ENCODE results near the gene REC8. TPM values are rescaled to one million over a fixed set of nuclear protein-coding genes. Genes with fewer than 3 reads are reported as not detected.

The REC8 gene
- total RNA-seq, 1 donor from 2014 or later = 136 TPM

- DNase-seq = peak; percentile 98
- peaks cover 8% of the 10 kb centered on the region for H3K36me3 Mint-ChIP-seq (ENCODE audit: unreplicated experiment)
Observed at GRCh38 chr14:24160850-24161804, 10.8 kb upstream of the REC8 start, which contains the start of gene IRF9. Gene IRF9, plus strand, starts transcription at chr14:24161265. Its CDS starts 880 bp downstream, at chr14:24162145.

GRCh38 chr14:24162093-24162492 lies 9.8 kb upstream of the REC8 start:
- DNase-seq = no peak
- Mint-ChIP-seq H3K36me3 (ENCODE audit: unreplicated experiment) (peaks cover 4% of the 10 kb centered on the region), H3K4me1 (ENCODE audit: low read depth, unreplicated experiment) (peaks cover 7% of the 10 kb centered on the region), H3K27ac (ENCODE audit: unreplicated experiment) (peak overlapping the region; percentile 64), H3K9me3 (ENCODE audit: unreplicated experiment) (peaks cover 2% of the 10 kb centered on the region), H3K4me3 (ENCODE audit: unreplicated experiment) (peak overlapping the region; percentile 85), H3K27me3 (ENCODE audit: unreplicated experiment) (peaks cover 2% of the 10 kb centered on the region)
- TF ChIP-seq, protein P1, sequence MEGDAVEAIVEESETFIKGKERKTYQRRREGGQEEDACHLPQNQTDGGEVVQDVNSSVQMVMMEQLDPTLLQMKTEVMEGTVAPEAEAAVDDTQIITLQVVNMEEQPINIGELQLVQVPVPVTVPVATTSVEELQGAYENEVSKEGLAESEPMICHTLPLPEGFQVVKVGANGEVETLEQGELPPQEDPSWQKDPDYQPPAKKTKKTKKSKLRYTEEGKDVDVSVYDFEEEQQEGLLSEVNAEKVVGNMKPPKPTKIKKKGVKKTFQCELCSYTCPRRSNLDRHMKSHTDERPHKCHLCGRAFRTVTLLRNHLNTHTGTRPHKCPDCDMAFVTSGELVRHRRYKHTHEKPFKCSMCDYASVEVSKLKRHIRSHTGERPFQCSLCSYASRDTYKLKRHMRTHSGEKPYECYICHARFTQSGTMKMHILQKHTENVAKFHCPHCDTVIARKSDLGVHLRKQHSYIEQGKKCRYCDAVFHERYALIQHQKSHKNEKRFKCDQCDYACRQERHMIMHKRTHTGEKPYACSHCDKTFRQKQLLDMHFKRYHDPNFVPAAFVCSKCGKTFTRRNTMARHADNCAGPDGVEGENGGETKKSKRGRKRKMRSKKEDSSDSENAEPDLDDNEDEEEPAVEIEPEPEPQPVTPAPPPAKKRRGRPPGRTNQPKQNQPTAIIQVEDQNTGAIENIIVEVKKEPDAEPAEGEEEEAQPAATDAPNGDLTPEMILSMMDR (IDR thresholded peaks at IDR 0.05; ENCODE audit: partially characterized antibody, unreplicated experiment) = no peak

More at GRCh38 chr14:24160850-24161804, 10.8 kb upstream of the REC8 start, which contains the start of gene IRF9:
- TF ChIP-seq, protein P1 (IDR thresholded peaks at IDR 0.05; ENCODE audit: partially characterized antibody, unreplicated experiment) = peak; percentile 92
- peak within 1 kb of the TSS; percentile 85 for H3K4me3 Mint-ChIP-seq (ENCODE audit: unreplicated experiment)
- peak within 1 kb of the TSS; percentile 64 for H3K27ac Mint-ChIP-seq (ENCODE audit: unreplicated experiment)
- H3K4me1 Mint-ChIP-seq (ENCODE audit: low read depth, unreplicated experiment) = peaks cover 7% of the 10 kb centered on the region
- peaks cover 2% of the 10 kb centered on the region for H3K27me3 Mint-ChIP-seq (ENCODE audit: unreplicated experiment)
- peaks cover 4% of the 10 kb centered on the region for H3K9me3 Mint-ChIP-seq (ENCODE audit: unreplicated experiment)

DNA sequence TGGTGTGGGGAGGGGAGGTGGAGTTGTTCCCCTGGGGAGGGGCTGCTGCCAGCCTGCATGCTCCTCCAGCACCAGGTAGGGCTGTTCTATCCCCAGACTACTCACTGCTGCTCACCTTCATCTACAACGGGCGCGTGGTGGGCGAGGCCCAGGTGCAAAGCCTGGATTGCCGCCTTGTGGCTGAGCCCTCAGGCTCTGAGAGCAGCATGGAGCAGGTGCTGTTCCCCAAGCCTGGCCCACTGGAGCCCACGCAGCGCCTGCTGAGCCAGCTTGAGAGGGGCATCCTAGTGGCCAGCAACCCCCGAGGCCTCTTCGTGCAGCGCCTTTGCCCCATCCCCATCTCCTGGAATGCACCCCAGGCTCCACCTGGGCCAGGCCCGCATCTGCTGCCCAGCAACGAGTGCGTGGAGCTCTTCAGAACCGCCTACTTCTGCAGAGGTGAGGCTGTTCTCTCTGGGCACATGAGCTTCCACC lies 7.3 kb upstream of the REC8 start:
- Mint-ChIP-seq H3K4me1 (ENCODE audit: low read depth, unreplicated experiment) (peaks cover 7% of the 10 kb centered on the region), H3K4me3 (ENCODE audit: unreplicated experiment) (no peak overlapping the region), H3K9me3 (ENCODE audit: unreplicated experiment) (peaks cover 2% of the 10 kb centered on the region), H3K27me3 (ENCODE audit: unreplicated experiment) (peaks cover 3% of the 10 kb centered on the region), H3K27ac (ENCODE audit: unreplicated experiment) (no peak overlapping the region), H3K36me3 (ENCODE audit: unreplicated experiment) (peaks cover 4% of the 10 kb centered on the region)
- no peak for DNase-seq
- TF ChIP-seq, protein P1 (IDR thresholded peaks at IDR 0.05; ENCODE audit: partially characterized antibody, unreplicated experiment) = no peak

GRCh38 chr14:24165785-24166184 lies 6.1 kb upstream of the REC8 start:
- DNase-seq = no peak
- Mint-ChIP-seq H3K27ac (ENCODE audit: unreplicated experiment) (no peak overlapping the region), H3K36me3 (ENCODE audit: unreplicated experiment) (peaks cover 4% of the 10 kb centered on the region)

More at GRCh38 chr14:24165785-24166184, 6.1 kb upstream of the REC8 start:
- Mint-ChIP-seq H3K4me1 (ENCODE audit: low read depth, unreplicated experiment) (peaks cover 7% of the 10 kb centered on the region), H3K4me3 (ENCODE audit: unreplicated experiment) (no peak overlapping the region), H3K27me3 (ENCODE audit: unreplicated experiment) (peaks cover 1% of the 10 kb centered on the region), H3K9me3 (ENCODE audit: unreplicated experiment) (peaks cover 4% of the 10 kb centered on the region)
- TF ChIP-seq, protein P1 (IDR thresholded peaks at IDR 0.05; ENCODE audit: partially characterized antibody, unreplicated experiment) = no peak
